ENCODE results near the gene DDX31. TPM values are rescaled to one million over a fixed set of nuclear protein-coding genes. Genes with fewer than 3 reads are reported as not detected.

The DDX31 gene
- total RNA-seq, 4 donors from 2014 or later = 6.1 to 30.1 (median 9.8) TPM

GRCh38 chr9:132627594-132627993, 42.2 kb downstream of the DDX31 start:
- TF ChIP-seq, protein P1, sequence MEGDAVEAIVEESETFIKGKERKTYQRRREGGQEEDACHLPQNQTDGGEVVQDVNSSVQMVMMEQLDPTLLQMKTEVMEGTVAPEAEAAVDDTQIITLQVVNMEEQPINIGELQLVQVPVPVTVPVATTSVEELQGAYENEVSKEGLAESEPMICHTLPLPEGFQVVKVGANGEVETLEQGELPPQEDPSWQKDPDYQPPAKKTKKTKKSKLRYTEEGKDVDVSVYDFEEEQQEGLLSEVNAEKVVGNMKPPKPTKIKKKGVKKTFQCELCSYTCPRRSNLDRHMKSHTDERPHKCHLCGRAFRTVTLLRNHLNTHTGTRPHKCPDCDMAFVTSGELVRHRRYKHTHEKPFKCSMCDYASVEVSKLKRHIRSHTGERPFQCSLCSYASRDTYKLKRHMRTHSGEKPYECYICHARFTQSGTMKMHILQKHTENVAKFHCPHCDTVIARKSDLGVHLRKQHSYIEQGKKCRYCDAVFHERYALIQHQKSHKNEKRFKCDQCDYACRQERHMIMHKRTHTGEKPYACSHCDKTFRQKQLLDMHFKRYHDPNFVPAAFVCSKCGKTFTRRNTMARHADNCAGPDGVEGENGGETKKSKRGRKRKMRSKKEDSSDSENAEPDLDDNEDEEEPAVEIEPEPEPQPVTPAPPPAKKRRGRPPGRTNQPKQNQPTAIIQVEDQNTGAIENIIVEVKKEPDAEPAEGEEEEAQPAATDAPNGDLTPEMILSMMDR (IDR thresholded peaks at IDR 0.05) = no peak
- TF ChIP-seq POLR2AphosphoS5 (IDR thresholded peaks at IDR 0.05) (no peak), EP300 (IDR thresholded peaks at IDR 0.05; ENCODE audit: low read depth) (no peak), POLR2A (IDR thresholded peaks at IDR 0.05) (no peak)
- in situ Hi-C loops (cut with MboI; ENCODE audit: low pct_ligation_motif_present in 1 of 4, low pct_unique_long_range_greater_than_20kb in 1 of 4, low sequenced_read_pairs in 3 of 4) (no loop called here), intact Hi-C loops (cut with DNase I; ENCODE audit: low total_unique reads) (no loop called here)
- H3K4me3 ChIP-seq = no peak overlapping the region
- no peaks in the 10 kb centered on the region for H3K27me3 ChIP-seq
- H3K4me1 ChIP-seq = peaks cover 0 to 13% (median 8%) of the 10 kb centered on the region in 4 donors
- H3K9me3 ChIP-seq = no peaks in the 10 kb centered on the region
- H3K36me3 ChIP-seq = peaks cover 0 to 23% (median 6%) of the 10 kb centered on the region in 4 donors
- peak overlapping the region in 1 of 4 donors; percentile 36 for H3K27ac ChIP-seq
- WGBS, 2 donors (ENCODE audit: low coverage in 1 of 2) = 90 to 94% methylated on average over 5 to 11 of the region's 11 CpGs
- no peak for DNase-seq

GRCh38 chr9:132627106-132627505, 42.7 kb downstream of the DDX31 start:
- Histone ChIP-seq H3K4me1 (peaks cover 0 to 12% (median 8%) of the 10 kb centered on the region in 4 donors), H3K27me3 (no peaks in the 10 kb centered on the region), H3K4me3 (no peak overlapping the region), H3K27ac (peak overlapping the region in 1 of 4 donors; percentile 36), H3K9me3 (no peaks in the 10 kb centered on the region), H3K36me3 (peaks cover 0 to 23% (median 6%) of the 10 kb centered on the region in 4 donors)
- DNase-seq = peak; percentile 40
- intact Hi-C loops (cut with DNase I; ENCODE audit: low total_unique reads) = no loop called here
- in situ Hi-C loops (cut with MboI; ENCODE audit: low pct_ligation_motif_present in 1 of 4, low pct_unique_long_range_greater_than_20kb in 1 of 4, low sequenced_read_pairs in 3 of 4) = no loop called here
- TF ChIP-seq EP300 (IDR thresholded peaks at IDR 0.05; ENCODE audit: low read depth) (no peak), POLR2AphosphoS5 (IDR thresholded peaks at IDR 0.05) (no peak), POLR2A (IDR thresholded peaks at IDR 0.05) (no peak)
- TF ChIP-seq, protein P1 (IDR thresholded peaks at IDR 0.05) = no peak
- WGBS, 2 donors (ENCODE audit: low coverage in 1 of 2) = 41 to 45% methylated on average over 4 to 7 of the region's 7 CpGs

GRCh38 chr9:132626285-132626684, 43.5 kb downstream of the DDX31 start:
- WGBS, 2 donors (ENCODE audit: low coverage in 1 of 2) = 94 to 100% methylated on average over 2 to 5 of the region's 5 CpGs
- no peaks in the 10 kb centered on the region for H3K9me3 ChIP-seq
- DNase-seq = no peak
- TF ChIP-seq, protein P1 (IDR thresholded peaks at IDR 0.05) = no peak
- no peak for TF ChIP-seq POLR2A (IDR thresholded peaks at IDR 0.05)
- no peak for TF ChIP-seq EP300 (IDR thresholded peaks at IDR 0.05; ENCODE audit: low read depth)
- TF ChIP-seq POLR2AphosphoS5 (IDR thresholded peaks at IDR 0.05) = no peak
- peaks cover 0 to 12% (median 8%) of the 10 kb centered on the region in 4 donors for H3K4me1 ChIP-seq
- H3K27ac ChIP-seq = no peak overlapping the region
- H3K36me3 ChIP-seq = peaks cover 0 to 23% (median 6%) of the 10 kb centered on the region in 4 donors
- intact Hi-C loops (cut with DNase I; ENCODE audit: low total_unique reads) (no loop called here), in situ Hi-C loops (cut with MboI; ENCODE audit: low pct_ligation_motif_present in 1 of 4, low pct_unique_long_range_greater_than_20kb in 1 of 4, low sequenced_read_pairs in 3 of 4) (no loop called here)
- no peaks in the 10 kb centered on the region for H3K27me3 ChIP-seq
- H3K4me3 ChIP-seq = no peak overlapping the region

- in situ Hi-C loops (cut with MboI; ENCODE audit: low pct_ligation_motif_present in 1 of 4, low pct_unique_long_range_greater_than_20kb in 1 of 4, low sequenced_read_pairs in 3 of 4) (no loop called here), intact Hi-C loops (cut with DNase I; ENCODE audit: low total_unique reads) (no loop called here)
- Histone ChIP-seq H3K27me3 (no peaks in the 10 kb centered on the region), H3K4me3 (no peak overlapping the region), H3K4me1 (peaks cover 0 to 11% (median 4%) of the 10 kb centered on the region in 4 donors), H3K27ac (no peak overlapping the region), H3K36me3 (peaks cover 0 to 11% (median 4%) of the 10 kb centered on the region in 4 donors), H3K9me3 (no peaks in the 10 kb centered on the region)
- DNase-seq = no peak
- WGBS, 2 donors (ENCODE audit: low coverage in 1 of 2) = 71% methylated on average over 5 of the region's 5 CpGs; no CpG with 5 or more reads in 1 of the 2 donors
- TF ChIP-seq, protein P1 (IDR thresholded peaks at IDR 0.05) = no peak
- TF ChIP-seq POLR2AphosphoS5 (IDR thresholded peaks at IDR 0.05) = no peak
- no peak for TF ChIP-seq POLR2A (IDR thresholded peaks at IDR 0.05)
- no peak for TF ChIP-seq EP300 (IDR thresholded peaks at IDR 0.05; ENCODE audit: low read depth)
Observed at GRCh38 chr9:132622159-132622558, 47.6 kb downstream of the DDX31 start.
